Osteocyte (in vitro differentiated cells): ENCODE measurements around the gene SF3A2. TPM values are rescaled to one million over a fixed set of nuclear protein-coding genes. Genes with fewer than 3 reads are reported as not detected.
A peak's percentile ranks its signal among the peaks of the same experiment; 100 is the strongest.

ENCODE experiments used
- DNase-seq: peaks from one replicate; pipeline ENCODE4 v3.0.0; 2021; ENCODE audit warnings: mixed read lengths; ENCODE audit not compliant: unreplicated experiment; ENCODE audit errors: extremely low spot score
- H3K27ac Mint-ChIP-seq: one replicate; pipeline ENCODE4 v1.8.0; 2021; ENCODE audit warnings: mild to moderate bottlenecking, mixed read lengths; ENCODE audit not compliant: unreplicated experiment
- H3K27me3 Mint-ChIP-seq: one replicate; pipeline ENCODE4 v1.8.0; 2021; ENCODE audit warnings: mixed read lengths; ENCODE audit not compliant: unreplicated experiment
- H3K36me3 Mint-ChIP-seq: one replicate; pipeline ENCODE4 v1.8.0; 2021; ENCODE audit warnings: mixed read lengths; ENCODE audit not compliant: unreplicated experiment
- H3K4me1 Mint-ChIP-seq: one replicate; pipeline ENCODE4 v1.8.0; 2021; ENCODE audit warnings: mixed read lengths; ENCODE audit not compliant: unreplicated experiment
- H3K4me3 Mint-ChIP-seq: one replicate; pipeline ENCODE4 v1.8.0; 2021; ENCODE audit warnings: mild to moderate bottlenecking, moderate library complexity, mixed read lengths; ENCODE audit not compliant: unreplicated experiment
- H3K9me3 Mint-ChIP-seq: one replicate; pipeline ENCODE4 v1.8.0; 2021; ENCODE audit warnings: mixed read lengths; ENCODE audit not compliant: unreplicated experiment
- CTCF ChIP-seq: fragments of 200-600 bp; sonication (generic); IDR thresholded peaks from 2 replicates; pipeline ENCODE4 v1.5.0; 2021; ENCODE audit warnings: antibody characterized with exemption, mild to moderate bottlenecking, moderate library complexity
- total RNA-seq: library from RNA; stranded (reverse); gene quantifications from 2 replicates; pipeline ENCODE4 v1.2.1, GENCODE V29; 2021

Gene SF3A2
- total RNA-seq, 1 donor from 2014 or later = 102 TPM

- Mint-ChIP-seq H3K27me3 (no peaks in the 10 kb centered on the region), H3K4me3 (peak overlapping the region; percentile 98), H3K36me3 (peaks cover 5% of the 10 kb centered on the region), H3K9me3 (no peaks in the 10 kb centered on the region), H3K27ac (peak overlapping the region; percentile 80), H3K4me1 (peaks cover 46% of the 10 kb centered on the region)
- no peak for TF ChIP-seq CTCF
- no peak for DNase-seq
Observed at GRCh38 chr19:2235381-2236063, 1.1 kb upstream of the SF3A2 start.

- Mint-ChIP-seq H3K27me3 (no peaks in the 10 kb centered on the region), H3K36me3 (peaks cover 5% of the 10 kb centered on the region), H3K4me3 (peak overlapping the region; percentile 98), H3K27ac (peak overlapping the region; percentile 99), H3K9me3 (no peaks in the 10 kb centered on the region), H3K4me1 (peaks cover 50% of the 10 kb centered on the region)
- no peak for TF ChIP-seq CTCF
- no peak for DNase-seq
Observed at GRCh38 chr19:2236064-2236313, 635 bp upstream of the SF3A2 start.

GRCh38 chr19:2237051-2237868 lies 636 bp downstream of the SF3A2 start:
- H3K4me3 Mint-ChIP-seq = peak overlapping the region; percentile 98
- TF ChIP-seq CTCF = no peak
- peaks cover 5% of the 10 kb centered on the region for H3K36me3 Mint-ChIP-seq
- DNase-seq = no peak
- no peaks in the 10 kb centered on the region for H3K27me3 Mint-ChIP-seq
- H3K27ac Mint-ChIP-seq = peak overlapping the region; percentile 99
- peaks cover 60% of the 10 kb centered on the region for H3K4me1 Mint-ChIP-seq
- H3K9me3 Mint-ChIP-seq = no peaks in the 10 kb centered on the region

GRCh38 chr19:2237869-2238153 lies 1.2 kb downstream of the SF3A2 start:
- peaks cover 5% of the 10 kb centered on the region for H3K36me3 Mint-ChIP-seq
- H3K9me3 Mint-ChIP-seq = no peaks in the 10 kb centered on the region
- peak overlapping the region; percentile 99 for H3K27ac Mint-ChIP-seq
- peak overlapping the region; percentile 98 for H3K4me3 Mint-ChIP-seq
- no peak for DNase-seq
- no peak for TF ChIP-seq CTCF
- H3K27me3 Mint-ChIP-seq = no peaks in the 10 kb centered on the region
- H3K4me1 Mint-ChIP-seq = peaks cover 65% of the 10 kb centered on the region

- H3K4me1 Mint-ChIP-seq = peaks cover 62% of the 10 kb centered on the region
- peaks cover 5% of the 10 kb centered on the region for H3K36me3 Mint-ChIP-seq
- H3K27me3 Mint-ChIP-seq = no peaks in the 10 kb centered on the region
- TF ChIP-seq CTCF = no peak
- DNase-seq = no peak
- no peaks in the 10 kb centered on the region for H3K9me3 Mint-ChIP-seq
- H3K4me3 Mint-ChIP-seq = peak overlapping the region; percentile 98
- H3K27ac Mint-ChIP-seq = peak overlapping the region; percentile 99
Observed at GRCh38 chr19:2239173-2239572, 2.5 kb downstream of the SF3A2 start.
